ENCODE results near the gene GPR78. TPM values are rescaled to one million over a fixed set of nuclear protein-coding genes. Genes with fewer than 3 reads are reported as not detected.

Gene GPR78
- total RNA-seq, 1 experiment from 2014 or later: not detected

GRCh38 chr4:8542776-8543525, 37.2 kb upstream of the GPR78 start:
- ATAC-seq (no peak), DNase-seq (ENCODE audit: low read depth, low spot score) (no peak)
- CTCF ChIA-PET: no interaction called here
- POLR2A ChIA-PET: no interaction called here
- no peaks in the 10 kb centered on the region for H3K4me1 ChIP-seq (ENCODE audit: control insufficient read depth, insufficient read depth, low read length)
- no TSS peak for BruUV-seq (replicated peaks)
- in situ Hi-C loops (cut with HindIII; ENCODE audit: low pct_unique_long_range_greater_than_20kb, low sequenced_read_pairs) (no loop called here), intact Hi-C loops (cut with micrococcal nuclease; ENCODE audit: unreplicated experiment) (no loop called here)
- no peaks in the 10 kb centered on the region for H3K9me3 ChIP-seq (ENCODE audit: control insufficient read depth, insufficient read depth, low read depth, low read length)
- no peaks in the 10 kb centered on the region for H3K27me3 ChIP-seq (ENCODE audit: control insufficient read depth, insufficient read depth, low read length)
- H3K4me3 ChIP-seq (ENCODE audit: low read depth in 2 of 2, low read length in 2 of 2): no peak overlapping the region
- no peaks in the 10 kb centered on the region for H3K36me3 ChIP-seq (ENCODE audit: control insufficient read depth, insufficient read depth, low read length)
- no peak overlapping the region for H3K27ac ChIP-seq (ENCODE audit: low read length)
- TF ChIP-seq POLR2AphosphoS5 (IDR thresholded peaks at IDR 0.05; ENCODE audit: low read depth, low read length): no peak
- TF ChIP-seq, protein P1, sequence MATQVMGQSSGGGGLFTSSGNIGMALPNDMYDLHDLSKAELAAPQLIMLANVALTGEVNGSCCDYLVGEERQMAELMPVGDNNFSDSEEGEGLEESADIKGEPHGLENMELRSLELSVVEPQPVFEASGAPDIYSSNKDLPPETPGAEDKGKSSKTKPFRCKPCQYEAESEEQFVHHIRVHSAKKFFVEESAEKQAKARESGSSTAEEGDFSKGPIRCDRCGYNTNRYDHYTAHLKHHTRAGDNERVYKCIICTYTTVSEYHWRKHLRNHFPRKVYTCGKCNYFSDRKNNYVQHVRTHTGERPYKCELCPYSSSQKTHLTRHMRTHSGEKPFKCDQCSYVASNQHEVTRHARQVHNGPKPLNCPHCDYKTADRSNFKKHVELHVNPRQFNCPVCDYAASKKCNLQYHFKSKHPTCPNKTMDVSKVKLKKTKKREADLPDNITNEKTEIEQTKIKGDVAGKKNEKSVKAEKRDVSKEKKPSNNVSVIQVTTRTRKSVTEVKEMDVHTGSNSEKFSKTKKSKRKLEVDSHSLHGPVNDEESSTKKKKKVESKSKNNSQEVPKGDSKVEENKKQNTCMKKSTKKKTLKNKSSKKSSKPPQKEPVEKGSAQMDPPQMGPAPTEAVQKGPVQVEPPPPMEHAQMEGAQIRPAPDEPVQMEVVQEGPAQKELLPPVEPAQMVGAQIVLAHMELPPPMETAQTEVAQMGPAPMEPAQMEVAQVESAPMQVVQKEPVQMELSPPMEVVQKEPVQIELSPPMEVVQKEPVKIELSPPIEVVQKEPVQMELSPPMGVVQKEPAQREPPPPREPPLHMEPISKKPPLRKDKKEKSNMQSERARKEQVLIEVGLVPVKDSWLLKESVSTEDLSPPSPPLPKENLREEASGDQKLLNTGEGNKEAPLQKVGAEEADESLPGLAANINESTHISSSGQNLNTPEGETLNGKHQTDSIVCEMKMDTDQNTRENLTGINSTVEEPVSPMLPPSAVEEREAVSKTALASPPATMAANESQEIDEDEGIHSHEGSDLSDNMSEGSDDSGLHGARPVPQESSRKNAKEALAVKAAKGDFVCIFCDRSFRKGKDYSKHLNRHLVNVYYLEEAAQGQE (IDR thresholded peaks at IDR 0.05; ENCODE audit: insufficient read depth in 1 of 2, low read depth in 2 of 2, low read length in 1 of 2): no peak
- no peak for TF ChIP-seq TCF7L2 (IDR thresholded peaks at IDR 0.05; ENCODE audit: low read depth, low read length)
- no peak for TF ChIP-seq CTCF (IDR thresholded peaks at IDR 0.05)
- no peak for TF ChIP-seq SIN3A (IDR thresholded peaks at IDR 0.05; ENCODE audit: borderline replicate concordance, insufficient read depth, low read depth, low read length)

DNA sequence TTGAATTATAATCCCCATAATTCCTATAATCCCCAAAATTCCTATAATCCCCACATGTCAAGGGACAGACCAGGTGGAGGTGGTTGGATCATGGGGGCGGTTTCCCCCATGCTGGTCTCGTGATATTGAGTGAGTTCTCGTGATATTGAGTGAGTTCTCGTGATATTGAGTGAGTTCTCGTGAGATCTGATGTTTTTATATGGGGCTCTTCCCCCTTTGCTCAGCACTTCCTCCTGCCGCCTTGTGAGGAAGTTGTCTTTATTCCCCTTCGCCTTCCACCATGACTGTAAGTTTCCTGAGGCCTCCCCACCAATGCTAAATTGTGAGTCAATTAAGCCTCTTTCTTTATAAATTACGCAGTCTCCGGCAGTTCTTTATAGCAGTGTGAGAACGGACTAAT, 36.6 kb upstream of the GPR78 start:
- in situ Hi-C loops (cut with HindIII; ENCODE audit: low pct_unique_long_range_greater_than_20kb, low sequenced_read_pairs): no loop called here
- Histone ChIP-seq H3K27ac (ENCODE audit: low read length) (no peak overlapping the region), H3K4me1 (ENCODE audit: control insufficient read depth, insufficient read depth, low read length) (no peaks in the 10 kb centered on the region), H3K27me3 (ENCODE audit: control insufficient read depth, insufficient read depth, low read length) (no peaks in the 10 kb centered on the region), H3K4me3 (ENCODE audit: low read depth in 2 of 2, low read length in 2 of 2) (no peak overlapping the region), H3K9me3 (ENCODE audit: control insufficient read depth, insufficient read depth, low read depth, low read length) (no peaks in the 10 kb centered on the region), H3K36me3 (ENCODE audit: control insufficient read depth, insufficient read depth, low read length) (no peaks in the 10 kb centered on the region)
- CTCF ChIA-PET: no interaction called here
- BruUV-seq (replicated peaks): no TSS peak
- DNase-seq (ENCODE audit: low read depth, low spot score) (no peak), ATAC-seq (no peak)
- no peak for TF ChIP-seq TCF7L2 (IDR thresholded peaks at IDR 0.05; ENCODE audit: low read depth, low read length)
- TF ChIP-seq POLR2AphosphoS5 (IDR thresholded peaks at IDR 0.05; ENCODE audit: low read depth, low read length): no peak
- no peak for TF ChIP-seq CTCF (IDR thresholded peaks at IDR 0.05)
- no peak for TF ChIP-seq SIN3A (IDR thresholded peaks at IDR 0.05; ENCODE audit: borderline replicate concordance, insufficient read depth, low read depth, low read length)
- TF ChIP-seq, protein P1 (IDR thresholded peaks at IDR 0.05; ENCODE audit: insufficient read depth in 1 of 2, low read depth in 2 of 2, low read length in 1 of 2): no peak
- POLR2A ChIA-PET: no interaction called here
- intact Hi-C loops (cut with micrococcal nuclease; ENCODE audit: unreplicated experiment): no loop called here
